Endothelial cell of umbilical vein (primary cell): ENCODE measurements around the gene ISY1. TPM values are rescaled to one million over a fixed set of nuclear protein-coding genes. Genes with fewer than 3 reads are reported as not detected.

Experiments
- BruUV-seq: library from RNA; stranded (reverse); fragments of 400-500 nt; replicated peaks from 2 replicates; lab custom pipeline; 2021; lab: Mats Ljungman, UMichigan
- CTCF ChIA-PET: fragments of 300-600, 350-600 bp; sonication (Branson Sonifier 250); formaldehyde crosslinking; loops from one replicate; lab custom pipeline; 2021; ENCODE audit warnings: antibody characterized with exemption, inconsistent platforms; lab: Charles Lee
- POLR2A ChIA-PET: fragments of 300-600, 350-600 bp; sonication (Branson Sonifier 250); formaldehyde crosslinking; loops from one replicate; lab custom pipeline; 2021; ENCODE audit warnings: antibody characterized with exemption, inconsistent platforms; lab: Charles Lee
- DNase-seq: peaks from one replicate; pipeline ENCODE4 v3.0.0-alpha.2; 2011; ENCODE audit warnings: low read depth, low spot score
- FAIRE-seq: peaks from 2 replicates; lab custom pipeline; 2011; peaks lifted over from hg19 to GRCh38; lab: Jason Lieb, UNC
- H2AFZ ChIP-seq: 2 replicates; pipeline ENCODE4 v1.6.0; 2012; ENCODE audit warnings: low read depth, low read length, control low read depth, inconsistent platforms
- H3K27ac ChIP-seq: 2 replicates; pipeline ENCODE4 v1.5.1; 2011; ENCODE audit warnings: low read depth, mild to moderate bottlenecking, control low read depth, low read length, moderate library complexity; ENCODE audit not compliant: insufficient read depth
- H3K27me3 ChIP-seq, 2 experiments: 2 replicates each; pipeline versions ENCODE4 v1.6.0 to v1.6.1; 2011; ENCODE audit warnings: low read length in 2 of 2, mixed read lengths in 1 of 2; ENCODE audit not compliant: control insufficient read depth in 2 of 2, insufficient read depth in 2 of 2
- H3K36me3 ChIP-seq, 2 experiments: 2 replicates in 1 of 2; 3 replicates in 1 of 2; pipeline ENCODE4 v1.5.1; 2011; ENCODE audit warnings: low read length in 2 of 2, mild to moderate bottlenecking in 1 of 2, moderate library complexity in 1 of 2; ENCODE audit not compliant: control insufficient read depth in 2 of 2, insufficient read depth in 2 of 2; ENCODE audit errors: extremely low read depth in 1 of 2
- H3K4me1 ChIP-seq: 3 replicates; pipeline ENCODE4 v1.5.1; 2011; ENCODE audit warnings: mild to moderate bottlenecking, low read length; ENCODE audit not compliant: control insufficient read depth, insufficient read depth; ENCODE audit errors: extremely low read depth
- H3K4me2 ChIP-seq: 2 replicates; pipeline ENCODE4 v1.6.1; 2011; ENCODE audit warnings: low read length, control low read depth, mixed read lengths; ENCODE audit not compliant: insufficient read depth
- H3K4me3 ChIP-seq, 3 experiments: fragments of 200-600 bp in 1 of 3; sonication (generic), shearing (Covaris generic) in 1 of 3; replicated peaks in 1 of 3; 2 replicates each; pipeline ENCODE4 v1.5.1; 2011 to 2016; ENCODE audit warnings: control low read depth in 3 of 3, low read length in 3 of 3, mild to moderate bottlenecking in 2 of 3, inconsistent platforms in 1 of 3, low read depth in 1 of 3, moderate library complexity in 1 of 3; ENCODE audit not compliant: insufficient read depth in 1 of 3
- H3K79me2 ChIP-seq: 2 replicates; pipeline ENCODE4 v1.6.0; 2012; ENCODE audit warnings: low read length, inconsistent platforms; ENCODE audit not compliant: control insufficient read depth, insufficient read depth
- H3K9ac ChIP-seq: replicated peaks from 2 replicates; pipeline ENCODE3; 2011; ENCODE audit warnings: low read length, control low read depth; ENCODE audit not compliant: insufficient read depth; ENCODE audit errors: extremely low read depth
- H3K9me1 ChIP-seq: replicated peaks from 3 replicates; pipeline ENCODE4 v1.6.0; 2011; ENCODE audit warnings: mild to moderate bottlenecking, low read length; ENCODE audit not compliant: control insufficient read depth, insufficient read depth; ENCODE audit errors: extremely low read depth
- H3K9me3 ChIP-seq: replicated peaks from 2 replicates; pipeline ENCODE4 v1.5.1; 2012; ENCODE audit warnings: low read length, inconsistent platforms; ENCODE audit not compliant: control insufficient read depth, insufficient read depth
- H4K20me1 ChIP-seq: replicated peaks from 2 replicates; pipeline ENCODE3; 2011; ENCODE audit warnings: mild to moderate bottlenecking, low read length; ENCODE audit not compliant: control insufficient read depth, insufficient read depth; ENCODE audit errors: extremely low read depth
- CTCF ChIP-seq, 2 donors: IDR thresholded peaks; 1 replicate in 1 of 2; 2 replicates in 1 of 2; pipeline ENCODE4 v1.5.1; 2011; ENCODE audit warnings: low read length in 2 of 2, mild to moderate bottlenecking in 2 of 2, moderate library complexity in 2 of 2, control low read depth in 1 of 2, inconsistent platforms in 1 of 2, low read depth in 1 of 2; ENCODE audit not compliant: insufficient read depth in 1 of 2; ENCODE audit errors: extremely low read depth in 1 of 2
- EZH2 ChIP-seq: IDR thresholded peaks from 2 replicates; pipeline ENCODE4 v1.6.1; 2012; ENCODE audit warnings: borderline replicate concordance, low read depth, mild to moderate bottlenecking, moderate library complexity, low read length, inconsistent platforms; ENCODE audit not compliant: severe bottlenecking
- FOS ChIP-seq: IDR thresholded peaks from 2 replicates; pipeline ENCODE4 v1.6.1; 2011; ENCODE audit warnings: mild to moderate bottlenecking, low read length, moderate library complexity, borderline replicate concordance; ENCODE audit not compliant: insufficient read depth
- GATA2 ChIP-seq: IDR thresholded peaks from 2 replicates; pipeline ENCODE4 v1.7.0; 2011; ENCODE audit warnings: low read depth, mild to moderate bottlenecking, moderate library complexity, mixed read lengths, low read length; ENCODE audit not compliant: insufficient read length, insufficient read depth
- JUN ChIP-seq: IDR thresholded peaks from 2 replicates; pipeline ENCODE4 v1.6.1; 2011; ENCODE audit warnings: borderline replicate concordance, low read depth; ENCODE audit not compliant: insufficient read length, insufficient read depth
- MYC ChIP-seq: IDR thresholded peaks from one replicate; pipeline ENCODE4 v1.6.1; 2011; ENCODE audit warnings: mild to moderate bottlenecking, low read depth, low read length
- POLR2A ChIP-seq: IDR thresholded peaks from 2 replicates; pipeline ENCODE4 v1.6.1; 2012; ENCODE audit warnings: low read depth, mild to moderate bottlenecking, control low read depth, low read length
- POLR2AphosphoS5 ChIP-seq: IDR thresholded peaks from 2 replicates; pipeline ENCODE4 v1.6.1; 2012; ENCODE audit warnings: low read depth, mild to moderate bottlenecking, control low read depth, low read length, moderate library complexity; ENCODE audit not compliant: insufficient read depth
- dilution Hi-C: fragments of 300-500 bp; cut with MboI; formaldehyde crosslinking; loops from one replicate; pipeline ENCODE4 v1.15.0; 2019; ENCODE audit warnings: low sequenced_read_pairs; ENCODE audit not compliant: extremely low pct_ligation_motif_present
- intact Hi-C: fragments of 100-400 bp; cut with micrococcal nuclease; formaldehyde crosslinking; loops from one replicate; pipeline ENCODE4 v1.10.0; 2022
- polyA plus RNA-seq, 4 experiments: library from polyadenylated mRNA; depleted of rRNA in 3 of 4; stranded (reverse) in 3 of 4; unstranded in 1 of 4; fragments of >200 nt; gene quantifications; 2 replicates each; pipeline versions ENCODE4 v1.2.1 to v1.2.3, GENCODE V29; 2011 to 2012; ENCODE audit warnings: missing spikeins in 1 of 4
- total RNA-seq: library from RNA; stranded (reverse); gene quantifications from 2 replicates; pipeline ENCODE4 v1.2.3, GENCODE V29; 2021
- TF ChIP-seq, protein P1 (sequence below): IDR thresholded peaks from 2 replicates; pipeline ENCODE4 v1.6.1; 2011; ENCODE audit not compliant: insufficient read depth, insufficient read length

The ISY1 gene
- total and polyA plus RNA-seq, 2 donors (not counting 3 experiments of a cell fraction or from before 2014, with no cell fraction given) = 50.7 to 59.4 TPM

- intact Hi-C loops = no loop called here
- Histone ChIP-seq H3K79me2 (no peaks in the 10 kb centered on the region), H4K20me1 (no peaks in the 10 kb centered on the region), H2AFZ (no peak overlapping the region), H3K9me3 (no peaks in the 10 kb centered on the region), H3K4me3 (no peak overlapping the region), H3K4me1 (peaks cover 26% of the 10 kb centered on the region), H3K4me2 (no peak overlapping the region), H3K27ac (no peak overlapping the region), H3K27me3 (no peaks in the 10 kb centered on the region), H3K9me1 (no peaks in the 10 kb centered on the region), H3K36me3 (no peaks in the 10 kb centered on the region), H3K9ac (no peak overlapping the region)
- dilution Hi-C loops = no loop called here
- BruUV-seq = no TSS peak
- no peak for FAIRE-seq
- DNase-seq = no peak
- POLR2A ChIA-PET = no interaction called here
- TF ChIP-seq FOS (no peak), EZH2 (no peak), POLR2AphosphoS5 (no peak), MYC (no peak), CTCF (IDR thresholded peaks at IDR 0.05; ENCODE audit: extremely low read depth in 1 of 2, insufficient read depth in 1 of 2, low read depth in 1 of 2, low read length in 2 of 2) (no peak), GATA2 (no peak), JUN (no peak), POLR2A (no peak)
- TF ChIP-seq, protein P1, sequence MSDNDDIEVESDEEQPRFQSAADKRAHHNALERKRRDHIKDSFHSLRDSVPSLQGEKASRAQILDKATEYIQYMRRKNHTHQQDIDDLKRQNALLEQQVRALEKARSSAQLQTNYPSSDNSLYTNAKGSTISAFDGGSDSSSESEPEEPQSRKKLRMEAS = no peak
- CTCF ChIA-PET = no interaction called here
These were observed 38.5 kb upstream of the ISY1 start for GRCh38 chr3:129199366-129199765.
